H1 (cell line): ENCODE results near the gene TNIK. TPM values are rescaled to one million over a fixed set of nuclear protein-coding genes. Genes with fewer than 3 reads are reported as not detected.

Experiments used
- CTCF ChIA-PET: fragments of 300-600 bp; sonication (Branson Sonifier 250); formaldehyde crosslinking; loops from one replicate; lab custom pipeline; 2021; ENCODE audit not compliant: partially characterized antibody; lab: Charles Lee
- POLR2A ChIA-PET: fragments of 300-600 bp; sonication (Branson Sonifier 250); formaldehyde crosslinking; loops from one replicate; lab custom pipeline; 2021; ENCODE audit warnings: inconsistent platforms; ENCODE audit not compliant: partially characterized antibody; lab: Charles Lee
- DNase-seq, 2 experiments: peaks; one replicate each; pipeline versions ENCODE4 v3.0.0 to v3.0.0-alpha.2; 2010 to 2022; ENCODE audit warnings: low spot score in 2 of 2, low read depth in 1 of 2, mixed read lengths in 1 of 2
- FAIRE-seq: peaks from 2 replicates; lab custom pipeline; 2011; peaks lifted over from hg19 to GRCh38; lab: Jason Lieb, UNC
- H2AFZ ChIP-seq: 2 replicates; pipeline ENCODE4 v1.8.1; 2012; ENCODE audit warnings: low read length, inconsistent platforms
- H2AK5ac ChIP-seq: 2 replicates; pipeline ENCODE4 v1.6.1; 2013; ENCODE audit warnings: low read depth, low read length
- H2BK120ac ChIP-seq: replicated peaks from 2 replicates; pipeline ENCODE3; 2013; ENCODE audit warnings: low read depth, low read length, inconsistent platforms
- H2BK12ac ChIP-seq: 2 replicates; pipeline ENCODE4 v1.6.1; 2013; ENCODE audit warnings: low read depth, low read length
- H2BK15ac ChIP-seq: 2 replicates; pipeline ENCODE4 v1.6.1; 2013; ENCODE audit warnings: low read length
- H2BK20ac ChIP-seq: 2 replicates; pipeline ENCODE4 v1.6.1; 2013; ENCODE audit warnings: low read length
- H2BK5ac ChIP-seq: 2 replicates; pipeline ENCODE4 v1.6.1; 2013; ENCODE audit warnings: low read depth, low read length
- H3K14ac ChIP-seq: 2 replicates; pipeline ENCODE4 v1.6.1; 2013; ENCODE audit warnings: inconsistent platforms; ENCODE audit not compliant: insufficient read length
- H3K18ac ChIP-seq: 2 replicates; pipeline ENCODE4 v1.6.1; 2013; ENCODE audit warnings: low read length; ENCODE audit errors: extremely low read depth
- H3K23ac ChIP-seq: 2 replicates; pipeline ENCODE4 v1.6.1; 2013; ENCODE audit warnings: inconsistent platforms; ENCODE audit not compliant: insufficient read length
- H3K23me2 ChIP-seq: 2 replicates; pipeline ENCODE4 v1.6.1; 2013; ENCODE audit warnings: low read depth, low read length
- H3K27ac ChIP-seq: 2 replicates; pipeline ENCODE4 v1.6.1; 2011; ENCODE audit warnings: low read depth, low read length, inconsistent platforms
- H3K27me3 ChIP-seq, 4 experiments: replicated peaks in 1 of 4; 1 replicate in 1 of 4; 2 replicates in 3 of 4; pipeline versions ENCODE4 v1.6.1 to v1.8.1; 2011 to 2013; ENCODE audit warnings: low read length in 3 of 4, mild to moderate bottlenecking in 3 of 4, inconsistent platforms in 2 of 4, mixed read lengths in 2 of 4, moderate library complexity in 1 of 4; ENCODE audit not compliant: control insufficient read depth in 3 of 4, insufficient read depth in 3 of 4; ENCODE audit errors: extremely low read depth in 1 of 4
- H3K36me3 ChIP-seq, 4 experiments: 2 replicates each; pipeline versions ENCODE4 v1.6.1 to v1.8.1; 2011 to 2013; ENCODE audit warnings: mild to moderate bottlenecking in 4 of 4, low read length in 3 of 4, moderate library complexity in 2 of 4, control low read depth in 1 of 4, inconsistent platforms in 1 of 4; ENCODE audit not compliant: insufficient read depth in 4 of 4, control insufficient read depth in 2 of 4
- H3K4ac ChIP-seq: replicated peaks from 2 replicates; pipeline ENCODE3; 2013; ENCODE audit warnings: low read length, low read depth, mixed read lengths, inconsistent platforms; ENCODE audit not compliant: insufficient read length
- H3K4me1 ChIP-seq, 4 experiments: replicated peaks in 1 of 4; 1 replicate in 1 of 4; 2 replicates in 3 of 4; pipeline versions ENCODE4 v1.6.1 to v1.8.1; 2011 to 2013; ENCODE audit warnings: low read length in 3 of 4, inconsistent platforms in 2 of 4, mixed read lengths in 1 of 4; ENCODE audit not compliant: insufficient read depth in 4 of 4, control insufficient read depth in 3 of 4
- H3K4me2 ChIP-seq, 2 experiments: 2 replicates each; pipeline versions ENCODE4 v1.6.1 to v1.8.1; 2011 to 2013; ENCODE audit warnings: low read depth in 2 of 2, low read length in 2 of 2, control low read depth in 1 of 2, inconsistent platforms in 1 of 2, mild to moderate bottlenecking in 1 of 2; ENCODE audit not compliant: insufficient read depth in 1 of 2
- H3K4me3 ChIP-seq, 4 experiments: fragments of 200-600, 300-600 bp in 1 of 4; sonication (generic), shearing (Covaris generic), sonication (Bioruptor Twin) in 1 of 4; 2 replicates each; pipeline versions ENCODE4 v1.5.1 to v1.8.1; 2011 to 2016; ENCODE audit warnings: low read length in 4 of 4, low read depth in 3 of 4, control low read depth in 2 of 4, inconsistent platforms in 2 of 4, mild to moderate bottlenecking in 2 of 4, mixed read lengths in 1 of 4, moderate library complexity in 1 of 4; ENCODE audit not compliant: insufficient read depth in 2 of 4; ENCODE audit errors: extremely low read depth in 1 of 4
- H3K56ac ChIP-seq: replicated peaks from 2 replicates; pipeline ENCODE3; 2013; ENCODE audit warnings: low read depth, mild to moderate bottlenecking, mixed read lengths, low read length, inconsistent platforms; ENCODE audit not compliant: insufficient read length
- H3K79me1 ChIP-seq: 2 replicates; pipeline ENCODE4 v1.6.1; 2013; ENCODE audit warnings: low read depth, low read length, control low read depth
- H3K79me2 ChIP-seq, 2 experiments: 2 replicates each; pipeline versions ENCODE4 v1.6.1 to v1.8.1; 2012 to 2013; ENCODE audit warnings: low read length in 2 of 2, mild to moderate bottlenecking in 2 of 2, inconsistent platforms in 1 of 2; ENCODE audit not compliant: insufficient read depth in 2 of 2, control insufficient read depth in 1 of 2
- H3K9ac ChIP-seq, 4 experiments: replicated peaks in 1 of 4; 1 replicate in 1 of 4; 2 replicates in 3 of 4; pipeline versions ENCODE4 v1.6.1 to v1.8.1; 2011 to 2013; ENCODE audit warnings: low read depth in 3 of 4, low read length in 3 of 4, control low read depth in 2 of 4, mild to moderate bottlenecking in 2 of 4, moderate library complexity in 2 of 4, inconsistent platforms in 1 of 4; ENCODE audit errors: extremely low read depth in 1 of 4
- H3K9me3 ChIP-seq, 2 experiments: 2 replicates each; pipeline versions ENCODE4 v1.6.1 to v1.8.1; 2012 to 2013; ENCODE audit warnings: mild to moderate bottlenecking in 2 of 2, moderate library complexity in 2 of 2, control low read depth in 1 of 2, inconsistent platforms in 1 of 2, low read depth in 1 of 2, low read length in 1 of 2, mixed read lengths in 1 of 2; ENCODE audit not compliant: insufficient read depth in 2 of 2
- H4K20me1 ChIP-seq, 2 experiments: replicated peaks in 1 of 2; 2 replicates each; pipeline versions ENCODE3 to v1.8.1; 2011 to 2013; ENCODE audit warnings: inconsistent platforms in 2 of 2, low read length in 2 of 2, mild to moderate bottlenecking in 1 of 2; ENCODE audit not compliant: insufficient read depth in 2 of 2, control insufficient read depth in 1 of 2
- H4K5ac ChIP-seq: 2 replicates; pipeline ENCODE4 v1.6.1; 2013; ENCODE audit warnings: low read length, low read depth, mixed read lengths, inconsistent platforms; ENCODE audit not compliant: insufficient read length
- H4K8ac ChIP-seq: 2 replicates; pipeline ENCODE4 v1.8.0; 2013; ENCODE audit warnings: mild to moderate bottlenecking, moderate library complexity, low read length, inconsistent platforms; ENCODE audit not compliant: insufficient read depth; ENCODE audit errors: extremely low read depth
- H4K91ac ChIP-seq: replicated peaks from 2 replicates; pipeline ENCODE3; 2013; ENCODE audit warnings: low read length, mixed read lengths, inconsistent platforms; ENCODE audit not compliant: insufficient read length
- CBX5 ChIP-seq: fragments of 300-800, 300-1000 bp; sonication (generic); IDR thresholded peaks from 2 replicates; pipeline ENCODE4 v1.7.1; 2016; ENCODE audit warnings: antibody characterized with exemption, low read length, low read depth
- RFX5 ChIP-seq: IDR thresholded peaks from 2 replicates; pipeline ENCODE4 v1.6.1; 2011; ENCODE audit warnings: low read depth, low read length, improper control_type of control experiment, borderline replicate concordance
- whole genome bisulfite sequencing, 2 experiments: shearing (Covaris generic) in 1 of 2; methylation state at CpG; one replicate each; pipeline versions ENCODE4 v1.1.6 to v1.1.7; 2013 to 2015; ENCODE audit warnings: low lambda C conversion rate in 2 of 2, mixed read lengths in 2 of 2, inconsistent platforms in 1 of 2, low coverage in 1 of 2, missing lambda C conversion rate in 1 of 2; ENCODE audit not compliant: insufficient replicate concordance in 2 of 2, insufficient coverage in 1 of 2, insufficient read length in 1 of 2; ENCODE audit errors: extremely low coverage in 1 of 2, missing lambda C conversion rate in 1 of 2; 5-methylcytosine and 5-hydroxymethylcytosine counted together
- polyA plus RNA-seq, 7 experiments: library from polyadenylated mRNA; depleted of rRNA in 3 of 7; stranded (reverse) in 5 of 7; unstranded in 2 of 7; fragments of >200 nt in 5 of 7; fragments of 200-250 nt in 2 of 7; gene quantifications; 1 replicate in 5 of 7; 2 replicates in 1 of 7; 4 replicates in 1 of 7; pipeline versions ENCODE4 v1.2.1 to v1.2.3, GENCODE V29; 2011 to 2013; ENCODE audit warnings: missing spikeins in 2 of 7, mixed read lengths in 2 of 7
- total RNA-seq: library from RNA; stranded (reverse); fragmentation: NEBNext Ultra II Directional; extraction: Animal tissue kit (Norgen Biotek cat#: 25700); gene quantifications from 2 replicates; pipeline ENCODE4 v1.2.1, GENCODE V29; 2021

The TNIK gene
- total and polyA plus RNA-seq, 2 of the 8 experiments (the other 6 are each of a cell fraction or from before 2014, with no cell fraction given): 7.4 to 42.0 TPM

DNA sequence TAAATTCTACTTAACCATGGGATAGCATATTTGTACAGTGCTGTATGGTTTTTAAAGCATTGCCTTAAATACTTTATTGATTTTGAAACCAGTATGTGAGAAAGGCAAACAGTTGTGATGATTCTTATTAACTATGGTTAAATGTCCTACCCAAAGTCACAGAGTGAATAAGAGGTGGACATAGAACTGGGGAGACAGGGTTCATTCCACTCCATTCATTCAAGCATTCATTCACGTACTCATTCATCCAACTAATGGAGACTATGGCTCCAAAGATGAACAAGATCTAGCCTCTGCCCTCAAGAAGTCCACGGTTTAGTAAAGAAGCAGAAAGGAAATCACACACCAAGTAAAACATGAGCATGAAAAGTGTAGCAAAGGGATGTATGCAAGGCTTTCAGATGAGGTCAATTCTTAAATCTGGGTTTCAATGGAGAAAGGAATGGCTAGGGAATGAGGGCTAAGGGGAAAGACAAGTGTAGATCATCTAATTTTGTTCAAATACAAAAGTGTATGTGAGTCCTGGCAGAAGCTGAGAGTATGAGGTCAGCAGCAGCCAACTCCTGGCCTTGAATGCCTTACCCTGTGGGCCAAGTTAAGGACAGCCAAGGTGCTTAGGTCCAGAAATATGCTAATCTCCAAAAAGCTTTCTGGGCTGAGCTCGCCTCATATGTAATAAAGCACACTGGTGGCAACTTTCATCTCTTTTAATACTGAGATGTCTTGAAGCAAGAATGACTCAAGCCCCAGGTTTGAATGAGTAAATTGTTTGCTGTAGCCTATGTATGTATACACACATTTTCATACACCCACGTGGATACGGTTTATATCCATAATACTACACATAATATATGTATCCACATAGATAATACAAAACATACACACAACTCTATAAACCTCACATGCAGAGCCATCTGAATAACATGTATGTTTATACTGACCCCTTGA, 4.3 kb downstream of the TNIK start:
- Histone ChIP-seq H3K18ac (no peak overlapping the region), H3K4ac (no peak overlapping the region), H4K91ac (peak overlapping the region; percentile 69), H2BK12ac (peak overlapping the region; percentile 40), H3K79me2 (peaks cover 6 to 77% of the 10 kb centered on the region in 2 experiments), H2BK15ac (0 out of 2 replicates have a peak overlapping the region, but pooled peaks have one; percentile 73), H2BK120ac (no peak overlapping the region), H3K4me1 (peaks cover 8 to 29% (median 18%) of the 10 kb centered on the region in 4 experiments; a peak in 5 of 7 replicates), H4K5ac (no peak overlapping the region), H3K9me3 (no peaks in the 10 kb centered on the region), H3K4me3 (no peak overlapping the region), H3K4me2 (no peak overlapping the region; a peak in 1 of 4 replicates), H3K27ac (no peak overlapping the region), H2AK5ac (peak overlapping the region; percentile 25; the same call in 1 of the 2 replicates), H4K8ac (no peak overlapping the region), H3K14ac (no peak overlapping the region), H2AFZ (no peak overlapping the region), H3K23ac (no peak overlapping the region), H2BK20ac (0 out of 2 replicates have a peak overlapping the region, but pooled peaks have one; percentile 4), H4K20me1 (peaks cover 2% of the 10 kb centered on the region in 2 experiments), H3K27me3 (peaks cover 0 to 3% (median under 1%) of the 10 kb centered on the region in 4 experiments; a peak in 2 of 7 replicates), H3K79me1 (no peaks in the 10 kb centered on the region), H3K56ac (no peak overlapping the region), H3K9ac (no peak overlapping the region), H3K36me3 (no peaks in the 10 kb centered on the region), H2BK5ac (no peak overlapping the region), H3K23me2 (peaks cover 17% of the 10 kb centered on the region)
- DNase-seq: no peak
- TF ChIP-seq RFX5 (0 out of 2 replicates have a peak, but pooled peaks have one; percentile 0), CBX5 (no peak)
- WGBS, 2 experiments: 52% methylated on average over 5 of the region's 5 CpGs; no CpG with 5 or more reads in 1 of the 2 experiments
- no peak for FAIRE-seq
- ChIA-PET CTCF (interaction anchor here (1.0 to 1.5 kb wide), 5 partner anchors 13 to 269 kb away, joined by 3 read pairs; no protein-coding TSS in a partner anchor), POLR2A (interaction anchor here (1.2 kb wide), 1 partner anchor 15 kb away, joined by 3 read pairs; no protein-coding TSS in a partner anchor)
